ENCODE results near the gene RFX2. TPM values are rescaled to one million over a fixed set of nuclear protein-coding genes. Genes with fewer than 3 reads are reported as not detected.
A peak's percentile ranks its signal among the peaks of the same experiment; 100 is the strongest.

Gene RFX2
- total RNA-seq, 3 donors from 2014 or later = 6.1 to 16.2 (median 9.2) TPM

GRCh38 chr19:6100284-6100915, 9.9 kb downstream of the RFX2 start:
- DNase-seq (ENCODE audit: low spot score in 2 of 2) = no peak
- no peaks in the 10 kb centered on the region for H3K27me3 ChIP-seq
- intact Hi-C loops (cut with DNase I; ENCODE audit: low total_unique reads) = loop anchor here (2.0 kb wide), 1 partner anchor 14 kb away; no protein-coding TSS in a partner anchor
- TF ChIP-seq POLR2A (IDR thresholded peaks at IDR 0.05) (no peak), CTCF (IDR thresholded peaks at IDR 0.05) (no peak), POLR2AphosphoS5 (IDR thresholded peaks at IDR 0.05) (no peak)
- H3K36me3 ChIP-seq = no peaks in the 10 kb centered on the region
- H3K4me3 ChIP-seq = peak overlapping the region in 2 of 3 donors; percentile 5 to 14
- H3K27ac ChIP-seq = peak overlapping the region; percentile 43 to 76
- H3K9me3 ChIP-seq = no peaks in the 10 kb centered on the region
- H3K4me1 ChIP-seq = no peaks in the 10 kb centered on the region

GRCh38 chr19:6099599-6099998, 10.7 kb downstream of the RFX2 start:
- intact Hi-C loops (cut with DNase I; ENCODE audit: low total_unique reads) = no loop called here
- DNase-seq (ENCODE audit: low spot score in 2 of 2) = no peak
- TF ChIP-seq POLR2AphosphoS5 (IDR thresholded peaks at IDR 0.05) (no peak), CTCF (IDR thresholded peaks at IDR 0.05) (no peak), POLR2A (IDR thresholded peaks at IDR 0.05) (no peak)
- Histone ChIP-seq H3K9me3 (no peaks in the 10 kb centered on the region), H3K27ac (peak overlapping the region; percentile 43 to 76), H3K4me1 (no peaks in the 10 kb centered on the region), H3K36me3 (no peaks in the 10 kb centered on the region), H3K4me3 (no peak overlapping the region), H3K27me3 (no peaks in the 10 kb centered on the region)

- no peak for TF ChIP-seq POLR2AphosphoS5 (IDR thresholded peaks at IDR 0.05)
- no peak for TF ChIP-seq CTCF (IDR thresholded peaks at IDR 0.05)
- TF ChIP-seq POLR2A (IDR thresholded peaks at IDR 0.05) = no peak
- Histone ChIP-seq H3K4me3 (no peak overlapping the region), H3K27ac (peak overlapping the region; percentile 26 to 76), H3K36me3 (no peaks in the 10 kb centered on the region), H3K9me3 (no peaks in the 10 kb centered on the region), H3K4me1 (no peaks in the 10 kb centered on the region), H3K27me3 (no peaks in the 10 kb centered on the region)
- DNase-seq (ENCODE audit: low spot score in 2 of 2) = no peak
- intact Hi-C loops (cut with DNase I; ENCODE audit: low total_unique reads) = no loop called here
Measured at GRCh38 chr19:6099033-6099432, 11.3 kb downstream of the RFX2 start.

GRCh38 chr19:6098574-6098973, 11.7 kb downstream of the RFX2 start:
- Histone ChIP-seq H3K27ac (peak overlapping the region; percentile 39 to 55), H3K4me1 (no peaks in the 10 kb centered on the region), H3K36me3 (no peaks in the 10 kb centered on the region), H3K9me3 (no peaks in the 10 kb centered on the region), H3K27me3 (no peaks in the 10 kb centered on the region), H3K4me3 (no peak overlapping the region)
- intact Hi-C loops (cut with DNase I; ENCODE audit: low total_unique reads) = no loop called here
- no peak for TF ChIP-seq CTCF (IDR thresholded peaks at IDR 0.05)
- TF ChIP-seq POLR2AphosphoS5 (IDR thresholded peaks at IDR 0.05) = no peak
- no peak for TF ChIP-seq POLR2A (IDR thresholded peaks at IDR 0.05)
- no peak for DNase-seq (ENCODE audit: low spot score in 2 of 2)

GRCh38 chr19:6097911-6098310, 12.4 kb downstream of the RFX2 start:
- H3K27ac ChIP-seq = peak overlapping the region; percentile 39 to 55
- intact Hi-C loops (cut with DNase I; ENCODE audit: low total_unique reads) = no loop called here
- H3K4me1 ChIP-seq = no peaks in the 10 kb centered on the region
- no peaks in the 10 kb centered on the region for H3K27me3 ChIP-seq
- no peak overlapping the region for H3K4me3 ChIP-seq
- no peaks in the 10 kb centered on the region for H3K36me3 ChIP-seq
- no peak for DNase-seq (ENCODE audit: low spot score in 2 of 2)
- no peak for TF ChIP-seq POLR2A (IDR thresholded peaks at IDR 0.05)
- TF ChIP-seq CTCF (IDR thresholded peaks at IDR 0.05) = no peak
- no peak for TF ChIP-seq POLR2AphosphoS5 (IDR thresholded peaks at IDR 0.05)
- no peaks in the 10 kb centered on the region for H3K9me3 ChIP-seq

Measured in breast epithelium (tissue), 4 donors.